AG04449 (cell line): ENCODE data around the gene KIF25.

Experiments used
- CTCF ChIA-PET: fragments of 350-600 bp; formaldehyde crosslinking; extraction: SDS; loops from one replicate; lab custom pipeline; 2021; ENCODE audit warnings: antibody characterized with exemption; lab: Yijun Ruan, JAX
- POLR2A ChIA-PET: fragments of 400-600, 350-600 bp; formaldehyde crosslinking; extraction: SDS; loops from one replicate; lab custom pipeline; 2020; ENCODE audit warnings: antibody characterized with exemption, inconsistent platforms; lab: Yijun Ruan, JAX
- DNase-seq: peaks from one replicate; pipeline ENCODE4 v3.0.0-alpha.2; 2010; ENCODE audit warnings: low read depth, low spot score
- H3K4me3 ChIP-seq: 2 replicates; pipeline ENCODE4 v1.5.1; 2011; ENCODE audit warnings: low read depth, mild to moderate bottlenecking, control low read depth, low read length
- CTCF ChIP-seq: IDR thresholded peaks from one replicate; pipeline ENCODE4 v1.5.1; 2011; ENCODE audit warnings: mild to moderate bottlenecking, moderate library complexity, low read length, control low read depth, inconsistent platforms; ENCODE audit not compliant: insufficient read depth; ENCODE audit errors: missing control alignments

KIF25 gene

GRCh38 chr6:168067081-168067759 is 69.7 kb downstream of the KIF25 start:
- DNase-seq, result no peak
- CTCF ChIA-PET, result no interaction called here
- POLR2A ChIA-PET, result no interaction called here
- H3K4me3 ChIP-seq, result no peak overlapping the region
- no peak for TF ChIP-seq CTCF

GRCh38 chr6:168070804-168071203 is 73.3 kb downstream of the KIF25 start:
- CTCF ChIA-PET, result no interaction called here
- no peak for TF ChIP-seq CTCF
- POLR2A ChIA-PET, result no interaction called here

GRCh38 chr6:168071620-168072019 is 74.1 kb downstream of the KIF25 start:
- ChIA-PET CTCF (no interaction called here), POLR2A (no interaction called here)
- H3K4me3 ChIP-seq, result no peak overlapping the region
- TF ChIP-seq CTCF, result no peak
- DNase-seq, result no peak

More at GRCh38 chr6:168070804-168071203, 73.3 kb downstream of the KIF25 start:
- no peak overlapping the region for H3K4me3 ChIP-seq
- no peak for DNase-seq

- ChIA-PET CTCF (no interaction called here), POLR2A (no interaction called here)
- no peak overlapping the region for H3K4me3 ChIP-seq
- no peak for DNase-seq
- TF ChIP-seq CTCF, result no peak
These were observed 74.8 kb downstream of the KIF25 start for GRCh38 chr6:168072261-168072660.

- CTCF ChIA-PET, result no interaction called here
These were observed 75.3 kb downstream of the KIF25 start for GRCh38 chr6:168072730-168073129.

More at GRCh38 chr6:168072730-168073129, 75.3 kb downstream of the KIF25 start:
- TF ChIP-seq CTCF, result no peak
- no peak overlapping the region for H3K4me3 ChIP-seq
- POLR2A ChIA-PET, result no interaction called here
- DNase-seq, result no peak
